Left renal pelvis (tissue), 4 donors: ENCODE data around the gene MTMR12. TPM values are rescaled to one million over a fixed set of nuclear protein-coding genes. Genes with fewer than 3 reads are reported as not detected.
A peak's percentile ranks its signal among the peaks of the same experiment; 100 is the strongest.

Experiments used
- DNase-seq, 4 donors: peaks; one replicate each; pipeline ENCODE4 v3.0.0-alpha.2; 2013; ENCODE audit warnings: low read depth in 4 of 4, low spot score in 3 of 4
- polyA plus RNA-seq, 4 donors: library from polyadenylated mRNA; unstranded; fragments of 120-200 nt; gene quantifications; one replicate each; pipeline ENCODE4 v1.2.1, GENCODE V29; 2013; ENCODE audit not compliant: insufficient read length in 4 of 4

Gene MTMR12
- polyA plus RNA-seq, 4 donors, result 24.6 to 42.7 (median 34.2) TPM

DNA sequence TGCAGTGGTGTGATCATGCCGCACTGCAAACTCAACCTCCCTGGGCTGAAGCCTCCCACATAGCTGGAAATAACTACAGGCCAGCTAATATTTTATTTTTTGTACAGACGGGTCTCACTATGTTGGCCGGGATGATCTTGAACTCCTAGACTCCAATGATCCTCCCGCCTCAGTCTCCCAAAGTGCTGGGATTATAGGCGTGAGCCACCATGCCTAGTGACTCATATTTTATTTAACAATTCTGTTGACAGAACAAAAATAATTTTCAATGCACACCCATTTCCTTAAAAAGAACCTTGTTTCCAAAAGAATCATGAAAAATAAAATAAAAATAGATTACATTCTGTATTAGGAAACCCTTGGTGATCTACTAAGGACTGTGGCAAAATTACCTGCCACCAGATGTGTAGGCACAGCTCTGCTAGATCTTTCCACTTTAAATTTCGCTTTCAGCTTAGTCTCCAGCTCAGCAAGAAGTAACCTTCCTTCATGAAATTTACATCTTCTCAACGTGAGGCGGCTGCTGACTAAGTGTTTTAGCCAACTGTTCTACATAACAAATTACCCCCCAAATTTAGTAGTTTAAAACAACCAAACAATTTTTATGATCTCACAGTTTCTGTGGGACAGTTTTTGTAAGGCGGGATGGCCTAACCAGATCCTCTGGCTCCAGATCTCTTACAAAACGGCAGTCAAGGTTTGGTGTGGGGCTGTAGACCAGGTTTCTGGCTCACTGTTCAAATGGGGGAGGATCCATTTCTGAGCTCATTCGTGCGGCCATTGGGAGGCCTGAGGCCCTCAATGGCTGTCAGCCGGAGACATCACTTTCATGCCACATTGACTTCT lies 106.0 kb downstream of the MTMR12 start:
- no peak for DNase-seq

DNA sequence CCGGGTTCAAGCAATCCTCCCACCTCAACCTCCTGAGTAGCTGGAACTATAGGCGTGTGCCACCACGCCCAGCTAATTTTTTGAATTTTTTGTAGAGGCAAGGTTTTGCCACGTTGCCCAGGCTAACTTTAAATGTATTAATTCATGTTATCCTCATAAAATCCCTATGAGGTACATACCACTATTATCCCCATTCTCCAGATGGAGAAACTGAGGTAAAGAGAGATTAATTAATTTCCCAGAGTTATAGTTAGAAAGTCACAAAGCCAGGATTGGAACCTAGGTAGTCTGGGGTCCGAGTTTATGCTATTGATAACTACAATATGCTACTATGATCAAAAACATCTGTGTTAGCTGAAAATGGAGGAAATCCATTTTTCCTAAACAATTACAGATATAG lies 106.7 kb downstream of the MTMR12 start:
- no peak for DNase-seq

DNA sequence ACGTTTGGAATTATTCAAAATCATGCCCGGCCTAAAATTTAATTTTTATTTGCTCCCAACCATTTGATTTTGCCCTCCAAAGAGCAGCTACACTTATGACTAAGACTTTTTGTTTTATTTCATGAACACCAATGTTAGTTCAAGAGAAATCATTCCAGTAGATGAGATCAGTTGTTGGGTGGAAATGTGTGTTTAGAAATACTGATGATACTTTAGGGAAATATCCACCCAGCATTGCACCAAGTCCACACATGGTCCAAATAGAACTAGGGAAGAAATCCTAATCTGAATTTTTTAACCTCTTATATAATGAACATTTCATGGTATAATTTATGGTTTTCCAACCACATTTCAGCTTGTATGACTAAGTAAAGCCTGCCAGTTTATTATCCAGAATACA lies 110.3 kb downstream of the MTMR12 start:
- no peak for DNase-seq

DNA sequence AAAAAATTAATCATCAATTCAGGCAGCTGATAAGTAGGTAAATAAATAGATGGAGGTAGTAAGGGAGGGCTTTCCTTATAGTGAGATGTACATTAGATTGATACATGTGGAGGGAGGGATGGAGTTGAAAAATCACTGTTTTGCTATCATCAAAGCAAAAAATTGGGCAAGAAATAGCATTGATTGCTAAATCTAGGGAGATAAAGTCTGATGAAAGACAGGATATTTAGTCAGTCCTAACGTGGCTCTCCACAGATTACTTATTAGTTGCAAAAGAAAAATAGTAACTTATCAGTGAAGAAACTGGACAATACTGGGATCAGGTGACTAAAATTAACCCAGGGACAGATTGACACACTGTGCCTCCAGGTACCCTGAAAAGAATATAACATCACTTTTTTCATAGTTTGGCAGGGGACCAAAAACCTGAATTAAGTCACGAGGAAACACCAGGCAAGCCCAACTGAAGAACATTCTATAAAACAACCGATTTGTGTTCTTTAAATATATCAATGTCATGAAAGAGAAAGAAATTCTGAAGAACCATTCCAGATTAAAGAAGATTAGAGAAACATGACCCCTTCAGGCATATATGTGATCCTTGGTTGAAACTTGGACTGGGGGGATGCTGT lies 111.5 kb downstream of the MTMR12 start:
- DNase-seq, result no peak

DNA sequence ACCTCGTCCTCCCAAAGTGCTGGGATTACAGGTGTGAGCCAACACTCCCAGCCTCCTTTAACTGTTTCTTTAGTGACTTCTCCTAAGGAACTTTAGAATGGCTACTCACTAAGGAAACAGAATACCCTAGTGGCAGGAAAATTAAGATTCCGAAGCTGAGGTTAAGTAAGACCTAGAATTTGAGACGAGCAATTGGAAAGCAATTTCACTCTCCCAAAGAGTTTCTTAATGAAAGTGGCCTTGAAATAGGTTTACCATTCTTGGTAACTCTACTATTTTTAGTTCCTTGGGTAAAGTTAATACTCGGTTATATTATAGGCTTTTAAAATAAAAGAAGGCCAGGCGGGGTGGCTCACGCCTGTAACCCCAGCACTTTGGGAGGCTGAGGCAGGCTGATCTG lies 115.7 kb downstream of the MTMR12 start:
- no peak for DNase-seq

DNA sequence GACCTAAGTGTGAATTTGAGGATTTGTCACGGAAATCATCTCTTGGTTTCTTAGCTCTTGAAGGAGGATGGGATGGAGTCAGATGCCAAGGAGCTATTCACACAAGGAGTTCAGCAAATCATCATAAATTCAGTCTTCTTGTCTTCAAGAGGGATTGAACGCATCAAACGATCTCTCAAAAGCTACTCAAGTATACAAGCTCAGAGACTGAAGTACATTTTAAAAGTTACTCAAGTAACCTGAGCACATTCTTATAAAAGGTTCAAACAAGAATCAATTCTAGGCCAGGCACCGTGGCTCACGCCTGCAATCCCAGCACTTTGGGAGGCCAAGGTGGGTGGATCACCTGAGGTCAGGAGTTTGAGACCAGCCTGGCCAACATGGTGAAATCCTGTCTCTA lies 117.5 kb downstream of the MTMR12 start:
- no peak for DNase-seq

DNA sequence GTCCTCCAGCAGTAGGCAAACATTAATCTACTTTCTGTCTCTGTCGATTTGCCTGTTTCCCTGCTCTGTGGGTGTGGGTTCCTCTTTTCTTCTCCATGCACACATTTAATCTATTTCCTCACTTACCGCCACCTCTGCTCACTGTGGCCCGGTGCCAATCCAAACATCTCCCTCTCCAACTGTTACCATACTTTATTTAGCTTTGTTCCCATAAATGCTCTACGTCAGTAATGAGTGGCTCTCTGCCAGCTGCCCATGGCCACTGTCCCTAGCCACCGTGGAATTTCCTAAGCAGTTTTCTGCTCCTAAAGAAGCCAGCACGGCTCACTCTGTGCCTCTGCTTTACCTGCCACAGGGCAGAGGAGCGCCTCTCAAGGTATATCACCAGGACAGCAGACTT lies 119.1 kb downstream of the MTMR12 start:
- DNase-seq, result peak in 2 of 4 donors; percentile 44 to 52

DNA sequence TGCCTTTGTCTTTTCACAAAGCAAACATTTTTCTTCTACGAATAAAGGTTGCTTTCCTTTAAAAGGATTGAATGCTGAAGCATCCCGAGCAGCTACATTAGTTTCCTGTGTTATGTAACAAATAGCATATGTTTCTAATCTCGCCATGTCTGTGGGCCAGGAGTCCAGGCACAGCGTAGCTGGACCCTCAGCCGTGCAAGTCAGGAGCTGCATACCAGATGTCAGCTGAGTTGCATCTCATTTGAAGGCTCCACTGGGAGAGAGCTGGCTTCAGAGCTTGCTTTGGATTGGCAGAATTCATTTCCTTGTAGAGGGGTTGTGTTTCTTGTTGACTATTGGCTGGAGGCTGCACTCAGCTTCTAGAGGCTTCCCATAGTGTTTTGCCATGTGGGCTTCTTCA lies 122.6 kb downstream of the MTMR12 start:
- peak in 1 of 4 donors; percentile 40 for DNase-seq

DNA sequence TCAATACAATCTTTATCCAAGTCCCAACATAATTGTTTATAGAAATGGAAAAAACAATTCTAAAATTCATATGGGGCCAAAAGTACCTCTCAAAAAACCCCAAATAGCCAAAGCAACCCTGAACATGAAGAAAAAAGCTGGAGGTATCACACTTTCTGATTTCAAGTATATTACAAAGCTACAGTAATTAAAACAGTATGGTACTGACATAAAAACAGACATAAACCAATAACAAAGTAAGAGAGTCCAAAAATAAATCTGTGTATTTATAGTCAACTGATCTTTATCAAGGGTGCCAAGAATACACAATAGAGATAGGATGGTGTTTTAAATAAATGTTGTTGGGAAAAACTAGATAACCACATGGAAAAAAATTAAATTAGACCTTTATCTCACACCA lies 125.1 kb downstream of the MTMR12 start:
- no peak for DNase-seq

DNA sequence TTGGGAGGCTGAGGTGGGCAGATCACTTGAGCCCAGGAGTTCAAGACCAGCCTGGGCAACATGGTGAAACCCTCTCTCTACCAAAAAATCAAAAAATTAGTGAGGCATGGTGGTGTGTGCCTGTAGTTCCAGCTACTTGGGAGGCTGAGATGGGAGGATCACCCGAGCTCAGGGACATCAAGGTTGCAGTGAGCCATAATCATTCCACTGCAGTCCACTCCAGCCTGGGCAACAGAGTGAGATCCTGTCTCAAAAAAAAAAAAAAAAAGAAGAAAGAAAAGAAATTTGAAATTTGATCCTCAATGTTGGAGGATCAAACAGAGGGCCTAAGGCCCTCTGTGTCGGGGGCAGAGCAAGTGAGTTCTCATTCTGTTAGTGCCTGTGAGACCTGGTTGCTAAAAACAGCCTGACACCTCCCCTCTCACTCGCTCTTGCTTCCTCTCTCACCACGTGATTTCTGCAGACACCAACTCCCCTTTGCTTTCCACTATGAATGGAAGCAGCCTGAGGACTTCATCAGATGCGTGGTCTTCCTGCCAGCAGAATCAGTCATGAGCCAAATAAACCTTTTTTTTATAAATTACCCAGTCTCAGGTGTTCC lies 130.2 kb downstream of the MTMR12 start:
- no peak for DNase-seq

Other genes with a start within 250 kb of the MTMR12 start
- 100 to 1,000 TPM in 1 of 4 donors, 10 to 100 TPM in 3; 84.7 to 111 (median 91.8) TPM for gene GOLPH3, start 138.6 kb downstream of the MTMR12 start, polyA plus RNA-seq
- 100 to 1,000 TPM in 3 of 4 donors, 10 to 100 TPM in 1; 82.1 to 132 (median 118) TPM for gene ZFR, start 131.8 kb upstream of the MTMR12 start, polyA plus RNA-seq